Activated naive CD4-positive, alpha-beta T cell (primary cell): Measurements from ENCODE around the gene TCF7L1.
"Not testable (repeated sequence)": the region's sequence is repeated elsewhere in the genome, so short reads cannot be mapped to it uniquely, and the experiment has no call there.

ENCODE experiments used
- DNase-seq, 4 experiments: peaks; one replicate each; lab custom pipeline; 2025; lab: John Stamatoyannopoulos, UW

TCF7L1 gene

DNA sequence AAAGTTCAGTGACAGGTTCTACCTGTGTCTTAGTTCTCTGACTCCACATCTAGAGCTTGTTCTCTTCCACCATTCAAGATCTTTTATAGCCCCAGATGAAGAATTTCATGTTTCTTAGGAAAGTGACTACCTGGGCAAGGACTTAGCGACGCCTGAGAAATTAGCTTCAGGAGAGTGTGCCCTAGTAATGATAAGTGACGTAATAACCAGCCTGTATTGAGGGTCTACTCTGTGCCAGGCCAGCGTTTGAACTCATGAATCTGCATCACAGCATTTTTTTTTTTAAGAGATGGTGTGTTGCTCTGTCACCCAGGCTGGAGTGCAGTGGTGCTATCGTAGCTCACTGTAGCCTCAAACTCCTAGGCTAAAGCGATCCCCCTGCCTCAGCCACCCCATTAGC, 51.8 kb downstream of the TCF7L1 start:
- DNase-seq = no peak

DNA sequence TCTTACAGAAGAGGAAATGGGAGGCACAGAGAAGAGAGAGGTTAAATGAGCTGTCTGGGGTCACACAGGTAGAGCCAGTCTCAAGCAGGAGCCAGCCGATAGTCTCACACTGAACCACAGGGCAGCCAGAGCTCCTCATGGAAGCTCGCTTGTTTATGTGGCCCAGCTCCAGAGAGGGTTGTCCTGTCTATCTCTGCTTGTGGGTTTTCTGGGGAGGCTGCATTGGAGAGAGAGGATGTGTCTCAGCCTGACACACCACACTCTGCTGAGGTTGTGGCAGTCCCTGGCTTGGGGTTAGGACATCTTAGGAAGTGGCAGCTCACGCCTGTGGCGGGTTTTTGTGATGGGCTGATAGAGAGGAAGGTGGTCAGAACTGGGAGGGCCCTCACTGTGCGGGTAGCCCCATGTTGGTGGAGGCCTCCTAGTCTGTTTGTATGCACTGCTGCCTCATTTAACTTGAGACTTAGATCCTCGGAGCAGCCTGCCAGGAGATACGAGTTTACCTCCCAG, 52.3 kb downstream of the TCF7L1 start:
- no peak for DNase-seq

DNA sequence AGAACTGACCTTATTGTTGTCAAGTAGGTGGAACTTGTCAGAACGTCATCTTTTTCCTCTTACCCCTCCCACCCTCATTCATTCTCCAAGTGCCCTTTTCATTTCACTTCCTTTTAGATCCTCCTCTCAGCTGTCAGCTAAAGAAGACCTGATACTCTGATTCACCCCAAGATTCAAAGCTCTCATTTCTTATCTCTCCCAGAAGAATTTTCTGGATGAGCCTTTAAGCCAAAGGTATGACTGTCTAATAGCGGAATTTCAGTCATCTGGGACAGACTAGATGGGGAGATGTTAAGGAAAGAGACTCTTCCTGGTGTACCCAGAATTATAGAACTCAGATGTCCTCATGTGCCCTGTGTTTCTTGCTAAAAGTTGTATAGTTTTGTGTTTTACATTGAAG, 53.9 kb downstream of the TCF7L1 start:
- no peak for DNase-seq

- no peak for DNase-seq
Observed at GRCh38 chr2:85188852-85189251, 55.7 kb downstream of the TCF7L1 start.

- no peak for DNase-seq
Observed at GRCh38 chr2:85189606-85190270, 56.5 kb downstream of the TCF7L1 start.

DNA sequence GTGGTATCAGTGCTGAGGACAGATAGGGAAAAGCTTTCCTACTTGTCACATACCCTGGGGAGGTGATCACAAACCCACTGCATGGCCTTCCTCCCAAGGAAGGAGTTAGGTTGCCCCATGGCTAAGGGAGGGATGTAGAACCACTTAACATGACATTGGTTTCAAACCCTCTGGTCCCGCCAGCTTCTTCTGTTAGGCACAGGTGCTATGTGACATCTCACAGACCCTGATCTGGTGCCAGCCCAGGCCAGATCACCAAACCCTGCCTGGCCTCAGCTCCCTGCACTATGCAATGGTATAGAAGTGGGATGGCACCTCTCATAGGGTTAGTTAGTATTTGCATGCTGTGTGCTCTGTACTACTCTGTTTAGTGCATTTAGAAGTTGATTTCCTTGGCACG, 58.0 kb downstream of the TCF7L1 start:
- DNase-seq = no peak

DNA sequence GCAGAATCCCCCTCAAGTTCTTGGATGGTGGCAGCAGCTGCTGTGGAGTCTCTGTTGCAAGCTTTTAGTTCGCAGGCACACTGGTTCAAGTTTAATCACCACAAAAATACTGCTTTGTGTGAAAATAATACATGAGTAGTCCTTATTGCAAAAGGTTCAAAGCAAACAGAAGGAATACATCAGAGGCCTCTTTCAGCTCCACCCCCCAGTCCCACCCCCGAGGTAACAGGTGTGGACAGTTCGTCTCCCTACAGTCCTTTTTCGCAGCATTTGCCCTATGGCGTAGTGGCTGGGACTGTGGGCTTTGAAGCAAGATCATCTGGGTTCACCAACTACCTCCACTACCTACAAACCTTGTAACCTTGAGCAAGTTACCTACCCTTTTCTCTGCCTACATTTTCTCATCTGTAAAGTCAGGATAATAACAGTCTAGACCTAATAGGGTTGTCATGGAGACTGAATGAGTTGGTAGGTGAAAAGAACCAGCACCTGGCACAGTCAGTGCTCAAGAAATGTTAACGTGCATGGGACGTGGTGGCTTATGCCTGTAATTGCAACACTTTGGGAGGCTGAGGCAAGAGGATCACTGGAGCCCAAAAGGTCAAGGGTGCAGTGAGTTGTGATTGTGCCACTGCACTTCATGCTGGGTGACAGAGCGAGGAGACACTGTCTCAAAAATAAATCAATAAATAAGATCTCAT, 61.7 kb downstream of the TCF7L1 start:
- no peak for DNase-seq

DNA sequence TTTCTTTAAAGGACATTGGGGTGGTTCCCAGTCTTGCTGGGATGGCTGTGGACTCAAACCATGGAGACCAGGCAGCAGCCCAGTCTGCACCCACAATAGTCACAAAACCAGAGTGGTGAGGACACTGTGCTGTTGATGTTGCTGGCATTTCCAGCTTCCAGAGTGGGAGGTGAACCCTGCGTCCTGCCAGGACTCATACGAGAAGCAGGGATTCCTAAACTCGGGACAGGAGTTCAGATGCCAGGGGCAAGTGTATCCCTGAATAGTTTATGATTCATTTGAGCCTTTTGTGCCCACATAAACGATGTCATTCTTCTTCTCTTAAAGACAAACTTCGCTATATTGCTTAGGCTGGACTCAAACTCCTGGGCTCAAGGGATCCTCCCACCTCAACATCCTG, 62.8 kb downstream of the TCF7L1 start:
- no peak for DNase-seq

DNA sequence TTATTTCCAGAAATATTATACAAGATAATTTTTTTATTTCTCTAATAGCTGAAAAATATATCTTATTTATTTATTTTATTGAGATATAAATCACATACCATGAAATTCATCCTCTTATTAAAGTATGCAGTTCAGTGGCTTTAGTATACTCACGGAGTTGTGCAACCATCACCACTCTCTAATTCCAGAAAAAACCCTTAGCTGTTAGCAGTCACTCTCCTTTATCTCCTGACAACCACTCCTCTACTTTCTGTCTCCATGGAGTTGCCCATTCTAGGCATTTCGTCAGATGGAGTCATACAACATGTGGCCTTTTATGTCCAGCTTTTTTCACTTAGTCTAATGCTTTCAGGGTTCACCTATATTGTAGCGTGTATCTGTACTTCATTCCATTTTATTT, 66.5 kb downstream of the TCF7L1 start:
- no peak for DNase-seq

DNA sequence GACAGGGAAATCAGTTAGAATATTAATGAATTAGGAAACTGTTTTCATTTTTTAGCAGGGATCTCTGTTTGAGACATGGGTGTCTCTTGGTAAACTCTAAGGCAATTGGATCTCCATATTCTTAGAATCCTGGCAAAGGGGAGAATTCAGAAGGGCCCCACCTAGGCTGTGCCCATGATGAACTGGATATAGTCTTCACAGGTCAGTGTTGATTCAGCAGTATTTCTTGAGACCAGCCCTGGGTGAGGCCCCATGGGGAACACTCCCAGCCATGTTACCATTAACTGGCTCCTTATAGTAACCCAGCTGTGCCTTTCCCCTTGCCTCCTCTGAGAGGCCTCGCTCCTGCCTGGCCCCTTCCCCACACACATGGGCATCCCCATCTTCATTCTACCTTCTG, 76.7 kb downstream of the TCF7L1 start:
- DNase-seq = no peak

GRCh38 chr2:85210511-85210910, 77.3 kb downstream of the TCF7L1 start:
- no peak for DNase-seq

DNA sequence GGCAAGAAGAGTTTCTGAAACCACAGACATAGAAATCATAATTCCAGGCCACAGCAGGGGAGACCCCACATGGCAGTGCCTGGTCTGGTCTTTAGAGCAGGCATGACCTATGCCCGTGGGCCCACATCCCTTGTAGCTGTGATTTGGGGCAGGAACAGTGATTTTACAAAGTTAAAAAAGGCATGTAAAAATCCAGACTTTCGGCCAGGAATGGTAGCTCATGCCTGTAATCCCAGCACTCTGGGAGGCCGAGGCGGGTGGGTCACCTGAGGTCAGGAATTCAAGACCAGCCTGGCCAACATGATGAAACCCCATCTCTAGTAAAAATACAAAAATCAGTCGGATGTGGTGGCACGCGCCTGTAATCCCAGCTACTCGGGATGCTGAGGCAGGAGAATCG, 78.4 kb downstream of the TCF7L1 start:
- not testable (repeated sequence) for DNase-seq

- no peak for DNase-seq
Observed at GRCh38 chr2:85212841-85213240, 79.6 kb downstream of the TCF7L1 start.

- no peak for DNase-seq
Observed at GRCh38 chr2:85213404-85213803, 80.2 kb downstream of the TCF7L1 start.

DNA sequence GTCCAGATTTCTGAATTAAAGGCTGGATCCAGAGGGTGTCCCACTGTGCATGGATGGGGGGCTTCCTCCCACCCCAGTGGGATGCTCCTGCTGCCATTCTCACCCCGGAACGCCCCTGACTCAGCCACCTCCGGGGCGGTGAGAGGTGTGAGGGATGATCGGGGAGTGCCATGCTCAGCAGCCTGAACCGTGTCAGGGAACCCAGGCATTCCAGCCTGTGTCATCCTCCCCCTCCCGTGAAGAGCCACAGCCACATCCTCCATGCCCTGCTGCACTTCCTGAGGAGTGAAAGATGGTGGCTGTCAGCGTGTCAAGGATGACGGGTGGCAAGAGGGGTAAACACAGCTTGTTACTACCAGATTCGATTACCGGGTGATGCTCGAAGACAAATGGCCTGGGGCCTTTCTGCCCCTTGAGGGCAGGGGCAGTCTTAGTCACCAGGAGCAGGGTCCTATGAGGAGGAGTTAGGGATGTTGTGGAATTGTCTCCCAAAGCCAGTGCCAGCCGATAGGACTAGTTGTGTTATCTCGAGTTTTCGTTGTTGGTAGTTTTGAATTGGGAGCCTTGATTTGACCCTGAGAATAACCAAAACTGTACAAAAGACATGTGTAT, 80.8 kb downstream of the TCF7L1 start:
- DNase-seq = no peak

DNA sequence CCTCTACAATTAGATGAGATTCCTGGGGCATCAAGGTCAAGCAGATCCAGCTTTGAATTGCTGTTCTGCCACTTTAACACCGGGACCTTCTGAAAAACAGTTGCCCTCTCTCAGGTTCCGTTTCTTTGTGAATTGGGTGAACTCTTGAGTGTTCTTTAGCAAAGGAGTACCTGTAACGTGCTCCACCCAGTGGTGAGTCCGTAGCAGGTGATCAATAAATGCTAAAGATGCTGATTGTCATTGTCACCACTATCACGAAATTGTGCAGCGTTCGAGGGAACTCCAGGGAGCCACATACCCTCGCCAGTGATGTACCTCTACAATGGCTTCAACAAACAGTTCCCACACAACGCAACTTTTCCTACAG, 81.9 kb downstream of the TCF7L1 start:
- DNase-seq = no peak

DNA sequence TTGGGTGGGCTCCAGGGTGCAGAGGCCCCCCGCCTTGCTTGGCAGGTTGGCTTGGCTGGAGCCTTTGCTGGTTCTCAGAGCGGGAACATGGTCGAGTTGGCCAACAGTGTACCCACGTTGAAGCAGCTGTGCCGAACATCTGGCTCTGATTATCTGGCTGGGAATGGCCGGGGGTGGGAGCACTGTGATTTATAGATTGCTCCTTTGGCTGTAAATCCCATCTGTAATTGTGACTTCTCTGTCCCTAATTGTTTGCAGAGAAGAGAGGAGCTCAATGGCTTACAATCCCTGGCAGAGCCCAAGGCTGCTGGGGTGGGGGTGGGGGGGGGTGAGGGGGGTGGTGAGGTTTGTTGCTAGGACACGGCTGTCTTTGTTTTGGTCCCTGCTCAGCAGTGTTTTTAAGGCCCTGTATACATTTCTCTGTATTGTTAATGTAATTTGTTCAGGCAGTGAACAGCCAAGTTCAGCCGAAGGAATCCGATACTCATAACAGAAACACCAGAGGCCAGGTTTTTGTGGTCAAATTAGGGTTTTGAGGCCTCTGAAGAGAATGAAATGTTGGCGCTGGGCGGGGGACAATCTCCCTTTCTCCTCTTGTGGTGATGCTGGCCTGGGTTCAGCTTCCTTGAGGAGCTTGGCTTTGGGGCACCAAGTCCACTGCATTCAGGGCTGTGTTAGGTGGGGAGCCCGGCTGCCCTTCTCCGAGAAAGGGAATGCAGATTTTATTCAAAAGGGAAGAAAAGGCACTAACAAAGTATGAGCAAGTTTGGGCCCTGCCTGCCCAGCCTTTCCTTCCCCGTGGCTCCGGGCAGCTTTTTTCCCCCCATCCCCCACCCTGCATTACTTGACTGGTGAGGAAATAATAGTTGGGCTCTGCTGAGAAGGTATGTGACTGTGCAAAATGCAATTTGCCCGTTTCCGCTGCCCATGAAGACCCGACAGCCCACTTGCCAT, 82.5 kb downstream of the TCF7L1 start:
- DNase-seq = no peak

- no peak for DNase-seq
Observed at GRCh38 chr2:85216927-85217326, 83.7 kb downstream of the TCF7L1 start.

GRCh38 chr2:85221067-85221691, 88.0 kb downstream of the TCF7L1 start:
- no peak for DNase-seq

- no peak for DNase-seq
Observed at GRCh38 chr2:85222792-85223191, 89.6 kb downstream of the TCF7L1 start.

GRCh38 chr2:85226783-85227182, 93.6 kb downstream of the TCF7L1 start:
- DNase-seq = no peak
